ENCODE results near the gene REST.
"Not testable (repeated sequence)": the region's sequence is repeated elsewhere in the genome, so short reads cannot be mapped to it uniquely, and the experiment has no call there.

The REST gene

GRCh38 chr4:56910172-56910967 is 2.7 kb downstream of the REST start:
- no peak for DNase-seq

GRCh38 chr4:56914336-56914735 is 6.6 kb downstream of the REST start:
- no peak for DNase-seq

- DNase-seq: not testable (repeated sequence)
Observed at GRCh38 chr4:56914977-56915376, 7.3 kb downstream of the REST start.

GRCh38 chr4:56927196-56927595 is 19.5 kb downstream of the REST start:
- no peak for DNase-seq

GRCh38 chr4:56930638-56931037 is 22.9 kb downstream of the REST start:
- no peak for DNase-seq

GRCh38 chr4:56931924-56932323 is 24.2 kb downstream of the REST start:
- DNase-seq: no peak

GRCh38 chr4:56937262-56937661 is 29.6 kb downstream of the REST start:
- no peak for DNase-seq

- not testable (repeated sequence) for DNase-seq
Observed at GRCh38 chr4:56939826-56940225, 32.1 kb downstream of the REST start.

GRCh38 chr4:56940403-56940802 is 32.7 kb downstream of the REST start:
- no peak for DNase-seq

- DNase-seq: no peak
Observed at GRCh38 chr4:56940971-56941370, 33.3 kb downstream of the REST start.

GRCh38 chr4:56941403-56941802 is 33.7 kb downstream of the REST start:
- no peak for DNase-seq

GRCh38 chr4:56953680-56954520 is 46.2 kb downstream of the REST start:
- no peak for DNase-seq

- peak; percentile 41 for DNase-seq
Observed at GRCh38 chr4:56958111-56958517, 50.4 kb downstream of the REST start.

- DNase-seq: no peak
Observed at GRCh38 chr4:56959100-56959499, 51.4 kb downstream of the REST start.

GRCh38 chr4:56961107-56961500 is 53.4 kb downstream of the REST start:
- no peak for DNase-seq

GRCh38 chr4:56971383-56971782 is 63.7 kb downstream of the REST start:
- DNase-seq: no peak

GRCh38 chr4:56972389-56972788 is 64.7 kb downstream of the REST start:
- no peak for DNase-seq

GRCh38 chr4:56972809-56973208 is 65.1 kb downstream of the REST start:
- DNase-seq: no peak

- no peak for DNase-seq
Observed at GRCh38 chr4:56973336-56973735, 65.6 kb downstream of the REST start.

- no peak for DNase-seq
Observed at GRCh38 chr4:56976283-56976836, 68.7 kb downstream of the REST start.

GRCh38 chr4:56976837-56977320 is 69.2 kb downstream of the REST start:
- DNase-seq: no peak

GRCh38 chr4:56977321-56978012 is 69.8 kb downstream of the REST start, which contains the start of gene NOA1:
Gene NOA1, minus strand, starts transcription at chr4:56977606. Its CDS starts 21 bp downstream, at chr4:56977585.
- peak; percentile 91 for DNase-seq

- DNase-seq: peak; percentile 66
Observed at GRCh38 chr4:56978750-56979303, 71.1 kb downstream of the REST start, which contains the start of gene POLR2B. Gene POLR2B, plus strand, starts transcription at chr4:56978896. Its CDS starts 90 bp downstream, at chr4:56978986.

Data from NCI-H1436 treated with DMSO at 0.1 percent for 48 hours (cell line).